ENCODE data around the gene POLE3.
"Not testable (repeated sequence)": the region's sequence is repeated elsewhere in the genome, so short reads cannot be mapped to it uniquely, and the experiment has no call there.

POLE3 gene

DNA sequence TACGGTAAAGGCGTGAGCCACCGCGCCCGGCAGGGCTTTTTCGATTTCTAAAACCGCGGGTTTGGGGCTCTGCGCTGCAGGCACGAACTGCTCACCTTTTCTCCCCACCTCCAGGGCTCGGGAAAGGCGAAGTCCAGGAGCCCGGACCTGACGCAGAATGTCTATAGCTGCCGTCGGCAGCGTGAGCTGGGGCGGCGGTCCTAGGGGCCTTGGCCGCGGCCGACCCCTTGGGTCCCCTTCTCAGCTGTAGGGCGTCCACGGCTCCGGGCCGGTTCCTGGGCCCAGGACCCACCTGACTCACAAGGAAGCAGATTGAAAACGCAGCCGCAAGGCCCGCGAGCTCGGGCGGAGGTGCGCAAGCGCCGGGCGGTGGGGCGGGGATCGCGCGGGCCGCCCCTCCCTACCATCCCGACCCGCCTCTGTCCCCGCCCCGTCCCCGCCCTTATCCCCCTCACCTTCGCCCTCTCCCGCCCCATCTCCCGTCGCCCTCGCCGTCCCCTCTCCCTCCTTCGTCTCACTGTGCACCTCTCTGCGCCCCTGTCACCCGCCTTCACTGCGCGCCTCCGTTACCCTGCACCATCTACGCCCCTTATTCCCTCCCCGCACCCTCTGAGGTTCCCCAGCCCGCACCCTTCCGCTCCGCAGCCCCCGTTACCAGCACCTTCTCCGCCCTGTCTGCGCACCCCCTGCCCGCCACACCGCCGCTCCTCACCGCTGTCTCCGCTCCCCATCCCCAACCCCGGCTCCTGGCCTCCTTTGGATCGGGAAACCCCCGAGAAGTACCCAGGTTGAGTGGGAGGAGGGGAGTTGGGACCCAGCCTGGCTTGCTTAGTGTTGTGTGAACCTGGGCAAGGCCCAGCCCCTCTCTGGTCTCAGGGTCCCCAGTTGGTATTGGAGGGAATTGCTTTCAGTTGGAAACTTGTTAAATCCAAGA lies 33.6 kb downstream of the POLE3 start, which contains the start of gene HDHD3:
Gene HDHD3, minus strand, starts transcription at position 353 of the 934 bp plus-strand sequence. CDS start 2,632 bp downstream, outside the sequence.
- peak; percentile 66 to 68 for DNase-seq (ENCODE audit: low read depth in 2 of 2)

- no peak for DNase-seq (ENCODE audit: low read depth in 2 of 2)
Measured at GRCh38 chr9:113375057-113376023, 35.1 kb downstream of the POLE3 start.

DNA sequence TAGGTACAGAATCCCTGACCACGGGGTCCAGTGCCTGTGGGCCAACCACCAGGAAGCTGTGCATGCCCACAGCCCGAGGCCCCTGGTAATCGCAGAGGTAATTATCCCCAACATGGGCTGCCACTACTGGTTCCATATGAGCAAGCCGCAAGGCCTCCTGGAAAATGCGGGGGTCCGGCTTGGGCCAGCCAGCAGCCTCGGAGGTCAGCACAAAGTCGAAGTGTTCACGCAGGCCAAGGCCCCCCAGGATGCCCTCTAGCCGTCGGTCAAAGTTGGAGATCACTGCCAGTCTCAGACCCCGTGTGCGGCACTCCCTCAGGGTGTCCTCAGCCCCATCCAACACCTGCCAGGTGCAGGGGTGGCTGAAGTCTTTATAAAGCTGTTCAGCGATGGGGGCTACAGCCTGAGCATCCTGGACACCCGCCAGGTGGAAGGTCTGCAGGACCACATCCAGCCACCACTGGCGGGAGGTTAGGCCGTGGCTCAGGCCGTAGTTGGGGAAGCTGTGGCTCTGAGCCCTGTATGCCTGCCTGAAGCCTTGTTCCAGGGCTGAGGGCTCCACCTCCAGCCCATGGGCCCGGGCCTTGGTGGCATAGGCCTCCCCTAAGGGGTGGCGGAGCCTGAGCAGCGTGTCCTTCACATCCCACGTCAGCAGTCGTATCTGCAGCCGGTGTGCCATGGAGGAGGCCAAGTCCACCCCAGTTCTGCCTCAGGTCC lies 36.6 kb downstream of the POLE3 start:
- DNase-seq (ENCODE audit: low read depth in 2 of 2): no peak

- DNase-seq (ENCODE audit: low read depth in 2 of 2): no peak
Measured at GRCh38 chr9:113373256-113373655, 37.2 kb downstream of the POLE3 start.

DNA sequence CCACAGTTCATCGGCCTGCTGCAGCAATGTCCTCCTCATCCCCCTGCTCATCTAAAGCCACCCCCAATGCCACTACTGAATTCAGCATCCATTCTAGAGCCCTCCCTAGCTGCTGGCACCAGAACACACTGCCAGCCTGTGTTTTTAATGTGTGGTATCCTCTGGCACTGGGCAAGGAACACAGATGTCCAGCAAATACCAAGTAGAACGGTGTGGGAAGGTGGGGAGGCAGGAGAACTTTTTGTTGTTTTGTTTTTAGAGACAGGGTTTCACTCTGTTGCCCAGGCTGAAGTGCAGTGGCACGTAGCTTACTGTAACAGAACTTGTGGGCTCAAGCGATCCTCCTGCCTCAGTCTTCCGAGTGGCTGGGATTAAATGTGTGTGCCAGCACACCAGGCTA lies 38.4 kb downstream of the POLE3 start:
- DNase-seq (ENCODE audit: low read depth in 2 of 2): no peak

GRCh38 chr9:113370806-113371325 lies 39.6 kb downstream of the POLE3 start:
- DNase-seq (ENCODE audit: low read depth in 2 of 2): no peak

GRCh38 chr9:113369855-113370140 lies 40.7 kb downstream of the POLE3 start:
- DNase-seq (ENCODE audit: low read depth in 2 of 2): no peak

- no peak for DNase-seq (ENCODE audit: low read depth in 2 of 2)
Measured at GRCh38 chr9:113368982-113369854, 41.3 kb downstream of the POLE3 start.

GRCh38 chr9:113368348-113368981 lies 42.0 kb downstream of the POLE3 start:
- DNase-seq (ENCODE audit: low read depth in 2 of 2): no peak

DNA sequence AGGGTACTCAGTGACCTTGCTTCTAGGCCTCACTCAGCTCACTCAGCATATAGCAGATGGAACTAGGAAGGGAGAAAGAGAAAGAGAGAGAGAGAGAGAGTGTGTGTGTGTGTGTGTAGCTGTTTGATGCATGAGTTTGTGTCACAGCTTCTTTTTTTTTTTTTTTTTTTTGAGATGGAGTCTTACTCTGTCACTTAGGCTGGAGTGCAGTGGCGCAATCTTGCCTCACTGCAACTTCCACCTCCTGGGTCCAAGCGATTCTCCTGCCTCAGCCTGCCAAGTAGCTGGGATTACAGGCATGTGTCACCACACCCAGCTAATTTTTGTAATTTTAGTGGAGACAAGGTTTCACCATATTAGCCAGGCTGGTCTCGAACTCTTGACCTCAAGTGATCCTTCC lies 44.8 kb downstream of the POLE3 start:
- DNase-seq (ENCODE audit: low read depth in 2 of 2): not testable (repeated sequence)

GRCh38 chr9:113364951-113365350 lies 45.5 kb downstream of the POLE3 start:
- no peak for DNase-seq (ENCODE audit: low read depth in 2 of 2)

DNA sequence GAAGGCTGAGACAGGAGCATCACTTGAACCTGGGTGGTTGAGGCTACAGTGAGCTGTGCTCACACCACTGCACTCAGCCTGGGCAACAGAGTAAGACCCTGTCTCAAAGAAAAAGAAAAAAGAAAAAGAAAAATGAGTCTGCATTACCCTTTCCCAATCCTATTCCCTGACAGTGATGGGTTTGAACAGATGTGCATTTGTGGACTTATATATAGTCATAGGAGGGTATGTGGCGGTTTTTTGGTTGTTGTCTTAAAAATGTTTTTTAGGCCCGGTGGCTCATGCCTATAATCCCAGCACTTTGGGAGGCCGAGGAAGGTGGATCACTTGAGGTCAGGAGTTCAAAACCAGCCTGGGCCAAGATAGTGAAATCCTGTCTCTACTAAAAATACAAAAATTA lies 47.1 kb downstream of the POLE3 start:
- DNase-seq (ENCODE audit: low read depth in 2 of 2): no peak

GRCh38 chr9:113361304-113362018 lies 49.0 kb downstream of the POLE3 start:
- no peak for DNase-seq (ENCODE audit: low read depth in 2 of 2)

- no peak for DNase-seq (ENCODE audit: low read depth in 2 of 2)
Measured at GRCh38 chr9:113360242-113360842, 50.1 kb downstream of the POLE3 start.

- DNase-seq (ENCODE audit: low read depth in 2 of 2): no peak
Measured at GRCh38 chr9:113359385-113359784, 51.1 kb downstream of the POLE3 start.
